COR-L47 (cell line): ENCODE results near the gene CLDN11.

ENCODE experiments used
- DNase-seq: peaks from one replicate; lab custom pipeline; 2025; lab: John Stamatoyannopoulos, UW

CLDN11 gene

DNA sequence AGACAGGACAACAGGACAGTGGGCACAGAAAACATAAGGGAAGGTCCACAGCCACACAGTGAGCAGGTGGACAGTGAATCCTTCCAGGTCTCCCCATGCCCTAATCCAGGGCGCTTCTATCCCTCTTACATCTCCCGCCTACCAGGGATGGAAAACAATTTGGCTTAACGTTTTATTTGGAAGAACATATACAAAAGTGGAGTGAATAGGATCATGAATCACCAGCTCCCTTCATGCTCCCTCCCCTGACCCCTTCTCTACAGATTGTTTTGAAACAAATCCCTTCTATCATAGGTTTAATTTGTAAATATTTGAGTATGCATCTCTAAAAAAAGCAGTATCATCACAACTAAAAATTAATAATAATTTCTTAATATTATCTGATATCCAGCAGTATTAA, 52.5 kb downstream of the CLDN11 start:
- DNase-seq, result no peak

GRCh38 chr3:170473358-170473757, 54.7 kb downstream of the CLDN11 start:
- no peak for DNase-seq

- DNase-seq, result no peak
Measured at GRCh38 chr3:170475092-170475685, 56.5 kb downstream of the CLDN11 start.

- no peak for DNase-seq
Measured at GRCh38 chr3:170476291-170476690, 57.6 kb downstream of the CLDN11 start.

DNA sequence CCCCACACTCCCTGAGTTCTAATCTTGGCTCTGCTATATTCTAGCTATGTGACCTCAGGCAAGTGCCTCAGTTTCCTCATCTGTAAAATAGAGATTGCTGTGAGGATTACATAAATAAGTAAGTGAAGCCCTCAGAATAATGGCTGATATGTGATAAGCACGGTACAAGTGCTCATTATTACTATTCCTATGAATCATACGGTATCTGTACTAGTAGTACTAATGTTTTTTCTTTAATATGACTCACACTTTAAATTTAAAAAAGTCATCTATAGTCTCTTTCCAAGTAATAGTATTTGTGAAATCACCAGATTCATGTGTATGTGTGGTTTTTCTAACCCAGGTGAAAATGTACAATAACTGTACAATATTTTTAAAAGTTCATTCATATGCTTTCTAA, 58.7 kb downstream of the CLDN11 start:
- no peak for DNase-seq

DNA sequence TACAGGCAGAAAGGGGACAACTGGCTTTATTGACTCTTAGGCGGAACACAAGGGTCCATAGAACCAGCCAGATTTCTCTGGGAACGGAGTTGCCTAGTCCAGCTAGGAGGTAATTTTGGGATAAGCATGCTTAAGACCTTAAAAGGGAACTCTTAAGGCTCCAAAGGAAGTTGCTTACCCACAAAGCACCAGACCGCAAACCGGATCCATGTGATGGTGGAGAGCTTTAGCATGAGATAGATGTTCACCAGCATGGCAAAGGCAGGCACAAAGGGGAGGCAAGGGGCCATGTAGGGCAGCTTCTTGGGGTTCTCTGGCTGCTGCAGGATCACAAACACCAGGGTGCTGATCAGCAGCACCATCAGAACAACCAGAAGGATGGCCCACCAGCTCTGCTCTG, 61.4 kb downstream of the CLDN11 start:
- DNase-seq, result no peak

DNA sequence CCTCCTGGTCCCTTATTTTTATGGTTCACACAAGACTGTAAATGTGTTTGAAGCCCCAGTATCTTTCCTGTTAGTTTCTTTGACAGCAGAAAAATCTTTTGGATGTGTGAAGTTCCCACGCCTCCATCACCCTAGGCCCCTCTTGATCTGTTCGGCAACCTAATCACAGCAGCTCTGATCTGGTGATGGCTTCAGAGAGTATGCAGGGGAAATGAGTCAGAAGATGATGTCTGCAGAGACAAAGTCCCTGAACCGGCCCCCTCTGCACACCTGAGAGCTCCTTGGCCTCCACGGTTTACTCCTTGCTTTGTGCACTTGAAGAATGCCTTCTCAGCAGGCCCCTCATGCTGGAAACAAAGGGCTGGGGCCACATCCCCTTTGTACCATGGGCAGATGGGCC, 63.5 kb downstream of the CLDN11 start:
- no peak for DNase-seq

- DNase-seq, result no peak
Measured at GRCh38 chr3:170483485-170484262, 65.0 kb downstream of the CLDN11 start.
